ENCODE data around the gene BICRAL. TPM values are rescaled to one million over a fixed set of nuclear protein-coding genes. Genes with fewer than 3 reads are reported as not detected.

The BICRAL gene
- total RNA-seq, 6 experiments from 2014 or later = 4.3 to 6.0 (median 5.5) TPM

DNA sequence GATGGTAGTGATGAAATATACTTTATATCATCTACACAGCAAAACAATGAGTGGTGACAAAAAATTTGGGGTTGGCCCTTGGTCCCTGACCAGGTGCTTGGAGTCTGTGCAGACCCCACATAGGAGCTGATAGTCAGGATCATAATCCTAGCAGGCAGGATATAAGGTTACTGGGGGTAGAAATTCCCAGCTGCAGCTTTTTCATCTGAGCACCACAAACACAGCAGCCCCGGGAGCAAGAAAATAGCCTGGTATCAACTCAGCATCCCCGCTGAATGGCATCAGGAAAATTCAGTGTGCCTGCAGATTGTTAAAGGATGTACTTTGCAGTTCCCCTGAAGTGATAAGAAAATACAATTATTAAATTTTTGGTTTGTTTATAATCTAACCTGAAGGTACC lies 69.7 kb downstream of the BICRAL start:
- Histone ChIP-seq H3K36me3 (peaks cover 0 to 41% (median 13%) of the 10 kb centered on the region in 4 donors), H3K4me3 (no peak overlapping the region), H3K27ac (no peak overlapping the region), H3K27me3 (no peaks in the 10 kb centered on the region), H3K4me1 (no peaks in the 10 kb centered on the region), H3K9me3 (no peaks in the 10 kb centered on the region)
- no peak for TF ChIP-seq POLR2A (IDR thresholded peaks at IDR 0.05)
- TF ChIP-seq, protein P1, sequence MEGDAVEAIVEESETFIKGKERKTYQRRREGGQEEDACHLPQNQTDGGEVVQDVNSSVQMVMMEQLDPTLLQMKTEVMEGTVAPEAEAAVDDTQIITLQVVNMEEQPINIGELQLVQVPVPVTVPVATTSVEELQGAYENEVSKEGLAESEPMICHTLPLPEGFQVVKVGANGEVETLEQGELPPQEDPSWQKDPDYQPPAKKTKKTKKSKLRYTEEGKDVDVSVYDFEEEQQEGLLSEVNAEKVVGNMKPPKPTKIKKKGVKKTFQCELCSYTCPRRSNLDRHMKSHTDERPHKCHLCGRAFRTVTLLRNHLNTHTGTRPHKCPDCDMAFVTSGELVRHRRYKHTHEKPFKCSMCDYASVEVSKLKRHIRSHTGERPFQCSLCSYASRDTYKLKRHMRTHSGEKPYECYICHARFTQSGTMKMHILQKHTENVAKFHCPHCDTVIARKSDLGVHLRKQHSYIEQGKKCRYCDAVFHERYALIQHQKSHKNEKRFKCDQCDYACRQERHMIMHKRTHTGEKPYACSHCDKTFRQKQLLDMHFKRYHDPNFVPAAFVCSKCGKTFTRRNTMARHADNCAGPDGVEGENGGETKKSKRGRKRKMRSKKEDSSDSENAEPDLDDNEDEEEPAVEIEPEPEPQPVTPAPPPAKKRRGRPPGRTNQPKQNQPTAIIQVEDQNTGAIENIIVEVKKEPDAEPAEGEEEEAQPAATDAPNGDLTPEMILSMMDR (IDR thresholded peaks at IDR 0.05) = no peak
- no CpG with 5 or more reads among the region's 2 CpGs for WGBS (ENCODE audit: insufficient coverage, low coverage, low lambda C conversion rate, missing lambda C conversion rate)
- intact Hi-C loops (cut with DNase I) = no loop called here
- DNase-seq (no peak), ATAC-seq (no peak)

GRCh38 chr6:42860036-42860435 lies 78.2 kb downstream of the BICRAL start:
- no peak for TF ChIP-seq POLR2A (IDR thresholded peaks at IDR 0.05)
- TF ChIP-seq, protein P1 (IDR thresholded peaks at IDR 0.05) = no peak
- Histone ChIP-seq H3K4me1 (no peaks in the 10 kb centered on the region), H3K27me3 (no peaks in the 10 kb centered on the region), H3K4me3 (no peak overlapping the region), H3K9me3 (no peaks in the 10 kb centered on the region), H3K27ac (no peak overlapping the region), H3K36me3 (peaks cover 0 to 92% (median 35%) of the 10 kb centered on the region in 4 donors)
- ATAC-seq (no peak), DNase-seq (no peak)
- WGBS (ENCODE audit: insufficient coverage, low coverage, low lambda C conversion rate, missing lambda C conversion rate) = 89% methylated on average over 1 of the region's 1 CpG
- intact Hi-C loops (cut with DNase I) = no loop called here

- ATAC-seq (no peak), DNase-seq (no peak)
- intact Hi-C loops (cut with DNase I) = no loop called here
- TF ChIP-seq, protein P1 (IDR thresholded peaks at IDR 0.05) = no peak
- Histone ChIP-seq H3K9me3 (no peaks in the 10 kb centered on the region), H3K27me3 (no peaks in the 10 kb centered on the region), H3K36me3 (peaks cover 0 to 92% (median 34%) of the 10 kb centered on the region in 4 donors), H3K4me3 (no peak overlapping the region), H3K27ac (no peak overlapping the region), H3K4me1 (no peaks in the 10 kb centered on the region)
- 93% methylated on average over 6 of the region's 6 CpGs for WGBS (ENCODE audit: insufficient coverage, low coverage, low lambda C conversion rate, missing lambda C conversion rate)
Observed at GRCh38 chr6:42860481-42860880, 78.6 kb downstream of the BICRAL start.

DNA sequence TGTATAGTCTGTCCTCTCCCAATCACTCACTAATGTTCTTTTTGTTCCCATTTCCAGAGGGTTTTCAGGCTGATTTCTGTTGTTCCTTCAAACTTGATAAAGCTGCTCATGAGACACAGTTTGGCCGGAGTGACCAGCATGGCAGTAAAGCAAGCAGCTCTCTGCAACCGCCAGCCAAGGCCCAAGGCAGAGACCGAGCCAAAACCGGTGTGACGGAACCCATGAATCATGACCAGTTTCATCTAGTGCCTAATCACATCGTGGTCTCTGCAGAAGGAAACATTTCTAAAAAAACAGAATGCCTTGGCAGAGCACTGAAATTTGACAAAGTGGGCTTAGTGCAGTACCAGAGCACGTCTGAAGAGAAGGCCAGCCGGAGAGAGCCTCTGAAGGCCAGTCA lies 82.8 kb downstream of the BICRAL start:
- no peak for DNase-seq
- Histone ChIP-seq H3K36me3 (peaks cover 0 to 60% (median 22%) of the 10 kb centered on the region in 4 donors), H3K4me3 (no peak overlapping the region), H3K9me3 (no peaks in the 10 kb centered on the region), H3K27ac (no peak overlapping the region), H3K27me3 (no peaks in the 10 kb centered on the region), H3K4me1 (no peaks in the 10 kb centered on the region)
- ATAC-seq = no peak
- 82% methylated on average over 6 of the region's 8 CpGs for WGBS (ENCODE audit: insufficient coverage, low coverage, low lambda C conversion rate, missing lambda C conversion rate)
- TF ChIP-seq POLR2A (IDR thresholded peaks at IDR 0.05) = no peak
- TF ChIP-seq, protein P1 (IDR thresholded peaks at IDR 0.05) = no peak
- intact Hi-C loops (cut with DNase I) = no loop called here

All from right lobe of liver (tissue), 6 donors.